Fibroblast of pulmonary artery (primary cell): ENCODE measurements around the gene ITCH.

Experiments used
- DNase-seq: peaks from one replicate; pipeline ENCODE4 v3.0.0-alpha.2; 2010; ENCODE audit warnings: low read depth
- H3K4me3 ChIP-seq: replicated peaks from 2 replicates; pipeline ENCODE4 v1.5.1; 2011; ENCODE audit warnings: low read depth, mild to moderate bottlenecking, control low read depth, low read length, moderate library complexity
- TF ChIP-seq, protein P1 (sequence below): IDR thresholded peaks from 2 replicates; pipeline ENCODE4 v1.5.1; 2011; ENCODE audit warnings: mild to moderate bottlenecking, control low read depth, low read length, inconsistent platforms; ENCODE audit errors: missing control alignments

The ITCH gene

DNA sequence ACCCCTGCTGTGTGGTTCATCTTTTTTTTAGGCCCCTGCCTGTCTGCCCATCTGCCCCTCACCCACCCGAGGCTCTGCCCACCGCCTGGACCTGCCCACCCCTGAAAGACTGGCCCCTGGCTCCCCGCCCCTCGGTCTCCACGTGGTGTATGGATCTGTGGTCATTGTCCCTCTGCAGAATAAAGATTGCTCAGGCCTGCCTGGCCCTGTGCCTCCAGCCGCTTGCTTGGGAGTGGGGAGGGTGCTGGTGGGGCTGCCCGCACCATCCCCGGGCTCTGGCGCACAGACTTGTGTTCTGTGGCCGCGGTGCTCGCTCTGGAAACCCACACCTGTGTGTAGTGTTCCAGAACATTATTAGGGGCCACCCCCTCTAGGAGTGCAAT is 197.1 kb downstream of the ITCH start:
- no peak for DNase-seq
- no peak overlapping the region for H3K4me3 ChIP-seq
- TF ChIP-seq, protein P1, sequence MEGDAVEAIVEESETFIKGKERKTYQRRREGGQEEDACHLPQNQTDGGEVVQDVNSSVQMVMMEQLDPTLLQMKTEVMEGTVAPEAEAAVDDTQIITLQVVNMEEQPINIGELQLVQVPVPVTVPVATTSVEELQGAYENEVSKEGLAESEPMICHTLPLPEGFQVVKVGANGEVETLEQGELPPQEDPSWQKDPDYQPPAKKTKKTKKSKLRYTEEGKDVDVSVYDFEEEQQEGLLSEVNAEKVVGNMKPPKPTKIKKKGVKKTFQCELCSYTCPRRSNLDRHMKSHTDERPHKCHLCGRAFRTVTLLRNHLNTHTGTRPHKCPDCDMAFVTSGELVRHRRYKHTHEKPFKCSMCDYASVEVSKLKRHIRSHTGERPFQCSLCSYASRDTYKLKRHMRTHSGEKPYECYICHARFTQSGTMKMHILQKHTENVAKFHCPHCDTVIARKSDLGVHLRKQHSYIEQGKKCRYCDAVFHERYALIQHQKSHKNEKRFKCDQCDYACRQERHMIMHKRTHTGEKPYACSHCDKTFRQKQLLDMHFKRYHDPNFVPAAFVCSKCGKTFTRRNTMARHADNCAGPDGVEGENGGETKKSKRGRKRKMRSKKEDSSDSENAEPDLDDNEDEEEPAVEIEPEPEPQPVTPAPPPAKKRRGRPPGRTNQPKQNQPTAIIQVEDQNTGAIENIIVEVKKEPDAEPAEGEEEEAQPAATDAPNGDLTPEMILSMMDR: no peak

GRCh38 chr20:34560614-34561013 is 197.5 kb downstream of the ITCH start:
- DNase-seq: no peak
- H3K4me3 ChIP-seq: no peak overlapping the region
- TF ChIP-seq, protein P1: no peak
